NCI-H2081 (cell line): ENCODE results near the gene SCAMP2.
"Not testable (repeated sequence)": the region's sequence is repeated elsewhere in the genome, so short reads cannot be mapped to it uniquely, and the experiment has no call there.

Source experiments
- DNase-seq, 2 experiments: peaks; one replicate each; lab custom pipeline; 2025; lab: John Stamatoyannopoulos, UW

SCAMP2 gene

DNA sequence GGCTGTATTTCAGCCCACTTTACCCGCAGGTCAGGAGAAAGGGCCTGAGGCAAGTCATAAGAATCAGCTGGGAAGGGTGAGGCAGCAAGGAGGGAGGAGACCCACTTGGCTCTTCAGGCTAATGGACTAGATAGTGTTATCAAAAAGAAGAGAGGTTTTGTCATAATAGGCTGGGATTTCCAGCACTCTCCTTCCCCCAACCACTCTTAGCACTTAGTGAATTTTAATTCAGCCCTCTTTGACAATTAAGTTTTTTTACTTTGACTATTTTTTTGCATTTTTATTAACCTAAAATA lies 17.4 kb upstream of the SCAMP2 start:
- no peak for DNase-seq

- peak; percentile 79 to 82 for DNase-seq
These were observed 16.9 kb upstream of the SCAMP2 start, which contains the start of gene MPI for GRCh38 chr15:74889883-74890664. Gene MPI (plus strand): TSS chr15:74890042. CDS start chr15:74890074, 32 bp downstream.

GRCh38 chr15:74889390-74889882 lies 16.3 kb upstream of the SCAMP2 start:
- peak in 1 of 2 experiments; percentile 11 for DNase-seq

DNA sequence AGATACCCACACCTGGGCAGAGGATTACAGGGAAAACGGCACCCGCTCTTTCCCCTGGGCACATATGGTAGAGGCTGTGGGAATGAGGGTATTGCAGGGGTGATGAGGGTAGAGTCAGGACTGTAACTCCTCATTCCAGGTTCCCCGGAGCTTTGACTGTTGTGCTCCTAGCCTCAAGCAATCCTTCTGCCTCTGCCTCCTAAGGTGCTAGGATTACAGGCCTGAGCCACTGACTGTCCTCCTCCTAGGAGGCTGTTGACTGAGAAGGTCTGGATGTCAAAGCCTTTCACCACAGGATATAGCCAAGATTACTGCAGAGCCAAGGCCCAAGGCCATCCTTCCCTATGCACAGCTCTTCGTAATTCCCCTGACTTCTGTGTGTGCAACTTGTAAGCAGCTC lies 15.6 kb upstream of the SCAMP2 start:
- no peak for DNase-seq

DNA sequence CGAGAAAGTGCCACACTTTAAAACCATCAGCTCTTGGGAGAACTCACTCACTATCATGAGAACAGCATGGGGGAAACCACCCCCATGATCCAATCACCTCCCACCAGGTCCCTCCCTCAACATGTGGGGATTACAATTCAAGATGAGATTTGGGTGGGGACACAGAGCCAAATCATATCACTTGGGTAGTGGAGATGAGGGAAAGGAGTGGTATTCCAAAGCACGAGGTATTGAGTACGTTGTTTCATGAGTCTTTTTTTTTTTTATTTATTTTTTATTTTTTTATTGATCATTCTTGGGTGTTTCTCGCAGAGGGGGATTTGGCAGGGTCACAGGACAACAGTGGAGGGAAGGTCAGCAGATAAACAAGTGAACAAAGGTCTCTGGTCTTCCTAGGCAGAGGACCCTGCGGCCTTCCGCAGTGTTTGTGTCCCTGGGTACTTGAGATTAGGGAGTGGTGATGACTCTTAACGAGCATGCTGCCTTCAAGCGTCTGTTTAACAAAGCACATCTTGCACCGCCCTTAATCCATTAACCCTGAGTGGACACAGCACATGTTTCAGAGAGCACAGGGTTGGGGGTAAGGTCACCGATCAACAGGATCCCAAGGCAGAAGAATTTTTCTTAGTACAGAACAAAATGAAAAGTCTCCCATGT lies 14.5 kb upstream of the SCAMP2 start:
- DNase-seq, result not testable (repeated sequence)

GRCh38 chr15:74885461-74885860 lies 12.3 kb upstream of the SCAMP2 start:
- no peak for DNase-seq

- no peak for DNase-seq
These were observed 11.5 kb upstream of the SCAMP2 start for GRCh38 chr15:74884428-74885223.

- DNase-seq, result no peak
These were observed 9.4 kb upstream of the SCAMP2 start for GRCh38 chr15:74882528-74882927.

DNA sequence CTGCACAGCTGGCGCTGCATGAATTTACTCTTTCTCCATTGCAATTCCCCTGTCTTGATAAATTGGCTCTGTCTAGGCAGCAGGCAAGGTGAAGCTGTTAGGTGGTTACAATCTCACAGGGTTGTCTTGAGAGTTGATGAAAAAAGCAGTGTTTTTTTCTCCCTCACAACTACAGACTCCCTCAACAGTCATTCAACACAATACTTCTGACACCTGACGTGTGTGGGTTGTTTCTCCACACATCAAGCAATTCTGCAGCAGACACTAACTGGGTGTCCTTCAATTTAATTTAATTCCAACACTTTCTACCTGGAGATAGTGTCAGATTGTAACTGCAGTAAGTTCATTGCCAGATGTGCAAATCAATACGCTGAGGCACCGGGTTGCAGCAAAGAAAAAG lies 5.1 kb upstream of the SCAMP2 start:
- no peak for DNase-seq

GRCh38 chr15:74873756-74874424 lies 725 bp upstream of the SCAMP2 start:
- peak in 1 of 2 experiments; percentile 21 for DNase-seq

DNA sequence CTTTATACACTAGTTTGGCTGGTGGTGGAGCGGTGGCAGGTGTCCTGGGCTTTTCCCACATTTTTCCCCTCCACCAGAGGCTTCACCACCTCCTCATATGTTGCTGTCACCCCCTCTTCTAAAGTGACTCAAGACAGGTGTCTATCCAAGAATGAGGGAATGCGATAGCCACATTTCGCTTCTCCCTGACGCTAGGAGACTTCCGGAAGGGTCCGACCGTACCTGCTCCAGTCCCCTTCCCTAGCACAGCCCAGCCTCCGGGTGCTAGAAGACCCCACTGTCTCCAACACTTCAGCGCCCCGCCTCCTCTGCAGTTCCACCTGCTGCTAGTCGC lies 496 bp downstream of the SCAMP2 start:
- no peak for DNase-seq

DNA sequence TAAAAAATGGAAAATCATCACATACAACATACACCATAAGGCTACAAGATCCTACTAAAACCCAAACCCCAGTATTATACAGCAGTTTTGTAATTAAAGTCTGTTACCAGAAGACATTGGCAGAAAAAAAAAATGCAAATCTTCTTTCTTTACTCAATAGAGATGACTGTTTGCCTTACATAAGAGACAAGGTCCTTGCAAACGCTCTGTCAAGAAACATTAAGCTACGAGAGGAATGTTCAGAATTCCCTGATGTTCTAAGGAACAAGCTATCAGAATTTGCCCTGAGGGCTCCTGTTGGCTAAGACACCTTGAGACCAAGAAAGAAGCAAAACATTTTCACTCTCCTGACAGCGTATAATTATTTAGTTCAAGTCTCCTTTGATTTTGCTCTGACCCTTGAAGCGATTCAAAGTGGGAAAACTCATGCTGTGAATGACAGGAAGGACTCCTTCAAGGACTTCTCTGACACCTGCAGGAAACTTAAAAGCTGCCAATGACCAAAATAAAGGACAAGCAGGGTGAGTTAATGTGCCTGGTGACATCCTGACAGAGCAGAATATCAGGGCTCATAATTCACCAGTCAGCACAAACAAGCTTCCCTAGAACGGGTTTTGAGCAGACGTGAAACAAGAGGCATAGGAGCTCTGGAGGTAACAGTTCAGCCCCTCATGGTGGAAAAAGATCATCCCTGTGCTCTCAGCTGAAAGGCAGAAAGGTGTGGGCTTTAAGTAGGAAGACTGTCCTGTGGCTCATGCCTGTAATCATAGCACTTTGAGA lies 2.5 kb downstream of the SCAMP2 start:
- no peak for DNase-seq

GRCh38 chr15:74869726-74870407 lies 3.3 kb downstream of the SCAMP2 start:
- DNase-seq, result no peak

DNA sequence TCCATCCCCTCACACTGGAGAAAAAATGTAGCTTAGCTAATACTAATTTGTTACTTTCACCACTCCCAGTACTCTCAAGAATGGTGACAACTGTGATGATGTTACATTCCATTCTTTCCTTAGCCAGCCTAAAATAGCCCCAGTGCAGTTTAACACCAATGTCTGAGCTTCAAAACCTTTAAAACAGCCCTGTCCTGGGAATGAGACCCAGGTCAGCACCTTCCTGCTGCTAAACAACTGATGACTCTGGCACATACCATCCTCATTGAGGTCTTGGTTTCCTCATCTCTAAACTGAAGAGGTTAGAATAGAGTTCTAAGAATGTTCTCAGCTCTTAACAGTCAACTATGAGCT lies 3.8 kb downstream of the SCAMP2 start:
- DNase-seq, result no peak

DNA sequence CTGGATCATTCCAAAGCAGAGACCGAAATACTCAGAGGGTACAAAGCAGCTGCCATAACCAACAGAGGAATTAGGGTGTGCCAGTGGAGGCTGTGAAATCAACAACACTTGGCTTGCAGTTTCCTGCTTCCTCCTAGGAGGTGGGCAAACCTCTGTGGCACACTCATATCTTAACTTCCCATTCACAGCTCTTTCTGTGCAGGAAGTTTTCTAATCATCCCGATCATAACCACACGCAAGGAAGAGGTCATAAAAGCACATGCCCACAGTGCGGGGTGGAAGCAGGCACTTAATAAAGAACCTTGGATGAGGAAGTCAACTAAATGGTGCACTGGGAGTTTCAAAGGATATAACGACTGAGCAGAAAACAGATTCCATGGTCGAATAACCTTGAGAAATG lies 5.1 kb downstream of the SCAMP2 start:
- DNase-seq, result no peak

DNA sequence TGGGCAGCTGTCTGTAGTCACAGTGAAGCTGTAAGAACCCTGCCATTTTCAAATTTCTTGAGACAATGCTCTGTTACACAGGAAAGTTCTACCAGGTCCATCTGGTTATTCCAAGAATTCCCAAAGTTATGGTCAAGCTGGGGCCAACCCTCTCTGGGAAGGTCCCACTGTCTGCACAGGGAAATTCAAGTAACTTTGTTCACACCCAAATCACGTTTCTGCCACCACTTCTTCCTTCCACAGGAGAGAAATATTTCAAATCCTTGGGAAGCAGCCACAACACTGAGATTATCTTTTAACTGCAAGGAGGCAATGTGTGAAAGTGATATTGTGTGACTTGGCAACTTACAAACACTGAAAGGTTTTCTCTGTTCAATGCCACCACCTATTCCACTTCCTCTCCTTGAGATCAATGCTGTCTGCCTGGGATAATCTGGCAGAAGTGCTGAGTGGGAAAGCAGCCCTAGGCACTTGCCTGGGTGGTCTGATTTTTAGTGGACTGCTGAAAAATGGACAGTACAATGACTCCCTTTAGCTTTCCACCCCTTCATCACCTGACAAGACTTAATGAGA lies 5.6 kb downstream of the SCAMP2 start:
- DNase-seq, result no peak

DNA sequence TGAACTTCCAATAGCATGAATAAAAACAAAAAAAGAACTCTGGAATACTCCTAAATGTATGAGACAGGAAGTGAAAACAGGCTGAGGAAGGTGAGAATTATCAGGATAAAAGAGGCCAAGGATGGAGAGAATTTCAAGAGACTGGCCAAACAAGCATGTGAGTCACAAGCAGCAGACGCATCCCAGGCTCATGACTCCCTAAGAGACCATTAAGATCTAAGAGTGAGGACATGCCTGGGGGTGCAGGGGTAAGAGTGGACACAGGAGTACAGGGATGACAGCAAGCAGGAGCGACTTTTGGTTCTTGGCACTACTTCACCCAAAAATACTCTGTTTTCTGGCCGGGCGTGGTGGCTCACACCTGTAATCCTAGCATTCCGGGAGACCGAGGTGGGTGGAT lies 7.1 kb downstream of the SCAMP2 start:
- DNase-seq, result no peak

GRCh38 chr15:74865316-74865715 lies 7.8 kb downstream of the SCAMP2 start:
- no peak for DNase-seq

- DNase-seq, result no peak
These were observed 8.9 kb downstream of the SCAMP2 start for GRCh38 chr15:74864296-74864695.

- no peak for DNase-seq
These were observed 9.7 kb downstream of the SCAMP2 start for GRCh38 chr15:74863239-74864056.
